ENCODE results near the gene HUS1. TPM values are rescaled to one million over a fixed set of nuclear protein-coding genes. Genes with fewer than 3 reads are reported as not detected.

The HUS1 gene
- total and polyA plus RNA-seq, 2 of the 4 experiments (the other 2 are of a cell fraction): 16.2 to 18.3 TPM

DNA sequence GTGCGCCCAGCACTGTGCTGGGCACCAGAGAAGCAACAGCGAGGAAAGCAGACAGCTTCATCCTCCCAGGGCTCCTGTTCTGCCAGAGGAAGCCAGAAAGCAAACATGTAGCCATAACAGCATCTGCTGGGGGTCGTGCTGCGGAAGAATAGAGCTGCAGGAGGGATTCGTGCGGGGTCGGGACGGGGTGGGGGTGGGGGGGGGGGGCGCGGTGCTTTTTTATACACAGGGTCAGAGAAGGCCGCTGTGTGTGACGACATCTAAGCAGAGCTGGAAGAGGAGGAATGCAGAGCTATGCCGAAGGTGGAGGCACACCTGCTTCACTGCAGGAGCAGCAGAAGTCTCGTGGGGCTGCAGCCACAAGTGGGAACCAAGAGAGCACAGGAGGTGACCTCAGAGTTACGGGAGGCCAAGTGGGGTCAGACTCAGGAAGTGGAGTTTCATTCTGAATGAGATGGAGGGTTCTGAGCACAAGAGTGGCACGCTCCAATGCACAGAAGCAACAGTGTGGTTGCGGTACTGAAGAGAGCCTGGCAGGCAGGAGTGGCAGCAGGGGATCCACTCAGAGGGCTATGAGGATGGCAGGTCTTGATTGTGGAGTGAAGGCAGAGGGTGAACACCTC is 42.2 kb downstream of the HUS1 start (continued):
- TF ChIP-seq CTCF (conservative IDR thresholded peaks at IDR 0.05; ENCODE audit: low read depth, low read length) (no peak), MAFK (IDR thresholded peaks at IDR 0.05; ENCODE audit: low read depth, low read length) (no peak), MAZ (IDR thresholded peaks at IDR 0.05; ENCODE audit: borderline replicate concordance, low read depth, low read length) (no peak), SMC3 (IDR thresholded peaks at IDR 0.05; ENCODE audit: low read depth, low read length) (no peak)

DNA sequence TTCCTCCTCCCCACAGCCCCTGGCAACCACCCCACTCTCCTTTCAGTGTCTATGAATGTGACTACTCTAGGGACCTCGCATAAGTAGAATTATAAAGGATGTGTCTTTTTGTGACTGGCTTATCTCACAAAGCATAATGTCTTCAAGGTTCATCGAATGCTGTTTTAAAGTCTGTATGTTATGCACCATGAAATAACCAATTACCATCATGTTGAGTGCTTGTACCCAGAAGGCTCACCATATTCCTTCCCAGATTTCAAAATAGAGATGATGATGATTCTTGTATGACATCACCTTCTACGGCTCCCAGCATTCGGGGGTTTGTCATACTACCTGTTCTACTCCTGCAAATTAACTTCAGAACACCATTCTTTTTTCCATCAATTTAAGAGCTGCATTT is 43.1 kb downstream of the HUS1 start:
- Histone ChIP-seq H3K4me3 (ENCODE audit: insufficient read depth, low read depth, low read length) (no peak overlapping the region), H3K27me3 (ENCODE audit: control insufficient read depth, insufficient read depth, low read length) (no peaks in the 10 kb centered on the region), H4K20me1 (ENCODE audit: insufficient read depth, low read length) (no peaks in the 10 kb centered on the region), H3K9ac (ENCODE audit: low read depth, low read length) (no peak overlapping the region), H3K56ac (ENCODE audit: extremely low read depth, insufficient read depth, low read length) (no peak overlapping the region), H3K14ac (replicated peaks; ENCODE audit: low read depth, low read length) (no peak overlapping the region), H3K4me1 (ENCODE audit: control insufficient read depth, insufficient read depth, low read length) (peaks cover 12% of the 10 kb centered on the region), H2AK5ac (ENCODE audit: low read depth, low read length) (no peak overlapping the region), H2BK15ac (ENCODE audit: low read depth, low read length) (no peak overlapping the region), H3K18ac (ENCODE audit: low read depth, low read length) (no peak overlapping the region), H3K4ac (ENCODE audit: low read depth, low read length) (no peak overlapping the region), H3K27ac (ENCODE audit: insufficient read depth, low read length) (no peak overlapping the region), H3K4me2 (ENCODE audit: low read depth, low read length) (no peak overlapping the region), H4K91ac (ENCODE audit: insufficient read depth, low read depth, low read length) (no peak overlapping the region), H3K9me1 (ENCODE audit: insufficient read depth, low read length) (peaks cover 14% of the 10 kb centered on the region), H3K9me3 (ENCODE audit: control insufficient read depth, insufficient read depth, low read length) (no peaks in the 10 kb centered on the region), H2BK120ac (ENCODE audit: low read depth, low read length) (no peak overlapping the region), H2BK5ac (ENCODE audit: low read depth, low read length, poor library complexity, severe bottlenecking) (no peak overlapping the region), H3K36me3 (ENCODE audit: control insufficient read depth, insufficient read depth, low read length) (no peaks in the 10 kb centered on the region), H2AK9ac (replicated peaks; ENCODE audit: low read depth, low read length, poor library complexity) (no peak overlapping the region), H2BK20ac (ENCODE audit: low read depth, low read length) (no peak overlapping the region), H2AFZ (replicated peaks; ENCODE audit: low read length, poor library complexity) (no peak overlapping the region), H3K79me1 (ENCODE audit: low read depth in 1 of 2, low read length in 2 of 2) (peaks cover 0 to 7% of the 10 kb centered on the region in 2 experiments; a peak in 1 of 4 replicates), H4K5ac (ENCODE audit: low read depth, low read length) (no peak overlapping the region), H3K23ac (ENCODE audit: low read depth, low read length) (no peak overlapping the region), H4K8ac (ENCODE audit: low read depth in 2 of 2, low read length in 2 of 2) (no peak overlapping the region)
- WGBS, 2 experiments (ENCODE audit: extremely low coverage in 2 of 2, insufficient read length in 1 of 2): no CpG with 5 or more reads among the region's 4 CpGs
- POLR2A ChIA-PET (ENCODE audit: unreplicated experiment): no interaction called here
- in situ Hi-C loops (cut with MboI; ENCODE audit: low sequenced_read_pairs): no loop called here
- CTCF ChIA-PET: no interaction called here
- BruUV-seq (replicated peaks): no TSS peak
- no peak for TF ChIP-seq ELK1 (IDR thresholded peaks at IDR 0.05; ENCODE audit: borderline replicate concordance, low read depth, low read length)
- DNase-seq: no peak
- ATAC-seq (ENCODE audit: low read depth): no peak
- intact Hi-C loops (cut with micrococcal nuclease): no loop called here
- dilution Hi-C loops (cut with HindIII; ENCODE audit: low sequenced_read_pairs, unreplicated experiment): no loop called here
